AG04449 (cell line): ENCODE measurements around the gene RPGRIP1L.

Experiments
- CTCF ChIA-PET: fragments of 350-600 bp; formaldehyde crosslinking; extraction: SDS; loops from one replicate; lab custom pipeline; 2021; ENCODE audit warnings: antibody characterized with exemption; lab: Yijun Ruan, JAX
- POLR2A ChIA-PET: fragments of 400-600, 350-600 bp; formaldehyde crosslinking; extraction: SDS; loops from one replicate; lab custom pipeline; 2020; ENCODE audit warnings: antibody characterized with exemption, inconsistent platforms; lab: Yijun Ruan, JAX
- DNase-seq: peaks from one replicate; pipeline ENCODE4 v3.0.0-alpha.2; 2010; ENCODE audit warnings: low read depth, low spot score
- H3K4me3 ChIP-seq: 2 replicates; pipeline ENCODE4 v1.5.1; 2011; ENCODE audit warnings: low read depth, mild to moderate bottlenecking, control low read depth, low read length
- CTCF ChIP-seq: IDR thresholded peaks from one replicate; pipeline ENCODE4 v1.5.1; 2011; ENCODE audit warnings: mild to moderate bottlenecking, moderate library complexity, low read length, control low read depth, inconsistent platforms; ENCODE audit not compliant: insufficient read depth; ENCODE audit errors: missing control alignments

The RPGRIP1L gene

GRCh38 chr16:53566552-53567245 is 137.0 kb downstream of the RPGRIP1L start:
- H3K4me3 ChIP-seq = no peak overlapping the region
- TF ChIP-seq CTCF = no peak
- CTCF ChIA-PET = interaction anchor here (1.7 kb wide), 1 partner anchor 17 kb away, joined by 5 read pairs; no protein-coding TSS in a partner anchor
- POLR2A ChIA-PET = no interaction called here
- no peak for DNase-seq

- DNase-seq = no peak
- no peak for TF ChIP-seq CTCF
- H3K4me3 ChIP-seq = no peak overlapping the region
- CTCF ChIA-PET = no interaction called here
- POLR2A ChIA-PET = no interaction called here
These were observed 138.3 kb downstream of the RPGRIP1L start for GRCh38 chr16:53565296-53565863.

DNA sequence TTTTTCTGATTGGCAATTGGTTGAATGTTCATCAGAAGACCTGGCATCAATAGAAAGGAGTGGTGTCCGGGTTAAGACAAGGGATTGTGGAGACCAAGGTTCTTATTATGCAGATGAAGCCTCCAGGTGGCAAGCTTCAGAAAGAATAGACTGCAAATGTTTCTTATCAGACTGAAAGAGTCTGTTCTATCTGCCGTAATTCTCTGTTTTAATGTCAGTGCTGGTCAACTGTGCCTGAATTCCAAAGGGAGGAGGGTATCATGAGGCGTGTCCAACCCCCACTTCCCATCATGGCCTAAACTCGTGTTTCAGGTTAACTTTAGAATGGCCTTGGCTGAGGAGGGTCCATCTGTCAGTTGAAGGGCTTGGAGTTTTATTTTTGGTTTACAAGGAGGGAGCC is 140.2 kb downstream of the RPGRIP1L start:
- no peak for DNase-seq
- CTCF ChIA-PET = no interaction called here
- TF ChIP-seq CTCF = no peak
- H3K4me3 ChIP-seq = no peak overlapping the region
- POLR2A ChIA-PET = no interaction called here

DNA sequence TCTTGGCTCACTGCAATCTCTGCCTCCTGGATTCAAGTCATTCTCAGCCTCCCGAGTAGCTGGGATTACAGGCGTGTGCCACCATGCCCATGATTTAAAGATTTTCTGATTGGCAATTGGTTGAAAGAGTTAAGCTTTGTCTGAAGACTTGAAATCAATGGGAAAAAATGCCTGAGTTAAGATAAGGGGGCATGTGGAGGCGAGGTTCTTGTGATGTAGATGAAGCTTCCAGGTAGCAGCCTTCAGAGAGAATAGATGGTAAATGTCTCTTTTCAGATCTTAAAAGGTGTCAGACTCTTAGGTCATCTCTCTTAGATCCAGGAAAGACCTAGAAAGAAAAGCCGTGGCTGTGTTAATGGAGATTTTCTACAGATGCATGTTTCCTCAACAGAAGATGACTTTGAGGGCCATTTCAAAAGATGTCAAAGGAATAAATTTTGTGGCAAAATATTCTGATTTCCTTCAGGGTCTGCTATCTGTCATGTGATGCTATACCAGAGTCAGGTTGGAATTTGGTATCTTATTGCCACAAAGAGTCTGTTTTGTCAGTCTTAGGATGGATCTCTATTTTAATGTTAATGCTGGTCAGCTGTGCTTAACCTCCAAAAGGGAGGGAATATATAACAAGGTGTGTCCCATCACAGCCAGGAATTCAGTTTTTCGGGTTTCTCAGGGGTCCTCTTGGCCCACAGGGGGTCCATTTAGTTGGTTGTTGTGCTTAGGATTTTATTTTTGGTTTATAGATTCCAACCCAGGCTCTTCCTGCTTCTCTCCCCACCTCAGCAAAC is 142.4 kb downstream of the RPGRIP1L start:
- no peak for DNase-seq
- no peak for TF ChIP-seq CTCF
- H3K4me3 ChIP-seq = no peak overlapping the region
- ChIA-PET CTCF (interaction anchor here (1.3 to 3.3 kb wide), 2 partner anchors 11 to 27 kb away, joined by 3 to 11 read pairs; no protein-coding TSS in a partner anchor), POLR2A (no interaction called here)

DNA sequence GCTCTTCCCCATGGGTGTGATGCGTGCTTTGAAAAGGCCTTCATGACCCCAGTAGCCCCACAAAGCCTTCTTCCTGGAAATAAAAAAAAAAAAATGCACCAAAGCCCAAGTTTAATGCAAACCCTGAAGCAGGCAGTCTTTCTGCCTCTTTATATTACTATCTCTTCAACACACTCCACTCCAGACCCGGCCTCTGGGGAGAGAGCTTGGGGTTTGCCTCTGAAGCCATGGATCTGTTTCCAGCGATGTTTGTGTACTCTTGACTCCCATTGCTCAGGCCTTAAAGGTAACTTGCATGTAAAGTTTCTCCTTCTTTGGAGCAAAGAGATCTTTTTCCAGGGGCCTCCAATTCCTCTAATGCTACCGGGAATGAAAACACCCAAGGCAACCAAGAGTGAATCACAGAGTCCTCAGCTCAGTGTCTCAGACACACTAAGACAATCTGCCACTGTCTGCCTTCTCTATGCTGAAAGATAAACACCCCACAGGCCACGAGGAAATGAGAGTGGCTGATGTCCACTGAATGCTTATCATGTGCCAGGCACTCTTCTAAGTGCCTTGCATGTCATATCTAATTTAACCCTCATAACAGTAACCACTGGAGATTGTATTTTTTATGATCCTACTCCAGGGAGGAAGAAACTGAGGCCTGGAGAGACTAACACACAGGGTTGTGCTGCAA is 144.2 kb downstream of the RPGRIP1L start:
- POLR2A ChIA-PET = interaction anchor here (1.0 kb wide), 1 partner anchor 10 kb away, joined by 3 read pairs; no protein-coding TSS in a partner anchor
- H3K4me3 ChIP-seq = no peak overlapping the region
- CTCF ChIA-PET = interaction anchor here (3.3 kb wide), 1 partner anchor 9 kb away, joined by 11 read pairs; no protein-coding TSS in a partner anchor
- DNase-seq = no peak
- no peak for TF ChIP-seq CTCF
